NB4 (cell line): ENCODE measurements around the gene GNA12.

ENCODE experiments used
- CTCF ChIP-seq: IDR thresholded peaks from one replicate; pipeline ENCODE4 v1.5.1; 2012; ENCODE audit warnings: low read depth, low read length
- POLR2A ChIP-seq: IDR thresholded peaks from 2 replicates; pipeline ENCODE4 v1.6.1; 2011; ENCODE audit warnings: mild to moderate bottlenecking; ENCODE audit not compliant: insufficient read length; ENCODE audit errors: extremely low read depth

- TF ChIP-seq CTCF, result no peak
- TF ChIP-seq POLR2A, result no peak
These were observed 7.4 kb upstream of the GNA12 start for GRCh38 chr7:2851497-2851896.
